Fibroblast of the aortic adventitia (primary cell): ENCODE measurements around the gene UIMC1. TPM values are rescaled to one million over a fixed set of nuclear protein-coding genes. Genes with fewer than 3 reads are reported as not detected.
A peak's percentile ranks its signal among the peaks of the same experiment; 100 is the strongest.
"Not testable (repeated sequence)": the region's sequence is repeated elsewhere in the genome, so short reads cannot be mapped to it uniquely, and the experiment has no call there.

ENCODE experiments used
- DNase-seq: peaks from one replicate; pipeline ENCODE4 v3.0.0-alpha.2; 2010; ENCODE audit warnings: low read depth
- H3K4me3 ChIP-seq: 2 replicates; pipeline ENCODE4 v1.5.1; 2011; ENCODE audit warnings: low read depth, mild to moderate bottlenecking, control low read depth, low read length, moderate library complexity
- total RNA-seq: library from RNA; depleted of rRNA; stranded (reverse); fragments of >200 nt; gene quantifications from 2 replicates; pipeline ENCODE4 v1.2.3, GENCODE V29; 2012; ENCODE audit warnings: low replicate concordance
- TF ChIP-seq, protein P1 (sequence below): IDR thresholded peaks from 2 replicates; pipeline ENCODE4 v1.5.1; 2011; ENCODE audit warnings: mild to moderate bottlenecking, low read length, control low read depth, inconsistent platforms; ENCODE audit not compliant: insufficient read depth

Gene UIMC1
- total RNA-seq, 1 donor = 34.7 TPM

GRCh38 chr5:176986280-176986679, 20.3 kb downstream of the UIMC1 start:
- H3K4me3 ChIP-seq = no peak overlapping the region
- TF ChIP-seq, protein P1, sequence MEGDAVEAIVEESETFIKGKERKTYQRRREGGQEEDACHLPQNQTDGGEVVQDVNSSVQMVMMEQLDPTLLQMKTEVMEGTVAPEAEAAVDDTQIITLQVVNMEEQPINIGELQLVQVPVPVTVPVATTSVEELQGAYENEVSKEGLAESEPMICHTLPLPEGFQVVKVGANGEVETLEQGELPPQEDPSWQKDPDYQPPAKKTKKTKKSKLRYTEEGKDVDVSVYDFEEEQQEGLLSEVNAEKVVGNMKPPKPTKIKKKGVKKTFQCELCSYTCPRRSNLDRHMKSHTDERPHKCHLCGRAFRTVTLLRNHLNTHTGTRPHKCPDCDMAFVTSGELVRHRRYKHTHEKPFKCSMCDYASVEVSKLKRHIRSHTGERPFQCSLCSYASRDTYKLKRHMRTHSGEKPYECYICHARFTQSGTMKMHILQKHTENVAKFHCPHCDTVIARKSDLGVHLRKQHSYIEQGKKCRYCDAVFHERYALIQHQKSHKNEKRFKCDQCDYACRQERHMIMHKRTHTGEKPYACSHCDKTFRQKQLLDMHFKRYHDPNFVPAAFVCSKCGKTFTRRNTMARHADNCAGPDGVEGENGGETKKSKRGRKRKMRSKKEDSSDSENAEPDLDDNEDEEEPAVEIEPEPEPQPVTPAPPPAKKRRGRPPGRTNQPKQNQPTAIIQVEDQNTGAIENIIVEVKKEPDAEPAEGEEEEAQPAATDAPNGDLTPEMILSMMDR = no peak
- DNase-seq = no peak

DNA sequence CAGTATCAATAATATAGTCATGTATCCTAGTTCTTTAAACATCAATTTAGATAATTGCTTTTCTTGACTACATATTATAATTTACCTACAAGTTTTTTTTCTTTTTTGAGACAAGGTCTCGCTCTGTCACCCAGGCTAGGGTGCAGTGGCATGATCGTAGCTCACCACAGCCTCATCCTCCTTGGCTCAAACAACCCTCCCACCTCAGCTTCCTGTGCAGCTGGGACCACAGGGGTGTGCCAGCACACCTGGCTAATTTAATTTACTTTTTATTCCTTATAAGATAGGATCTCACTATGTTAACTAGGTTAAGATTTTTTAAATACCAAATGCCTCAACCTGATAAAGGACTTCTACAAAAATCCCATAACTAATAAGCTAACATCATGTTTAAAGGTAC, 21.1 kb downstream of the UIMC1 start:
- DNase-seq = no peak
- H3K4me3 ChIP-seq = no peak overlapping the region
- TF ChIP-seq, protein P1 = no peak

- not testable (repeated sequence) for H3K4me3 ChIP-seq, DNase-seq
Measured at GRCh38 chr5:176984176-176984575, 22.4 kb downstream of the UIMC1 start.

DNA sequence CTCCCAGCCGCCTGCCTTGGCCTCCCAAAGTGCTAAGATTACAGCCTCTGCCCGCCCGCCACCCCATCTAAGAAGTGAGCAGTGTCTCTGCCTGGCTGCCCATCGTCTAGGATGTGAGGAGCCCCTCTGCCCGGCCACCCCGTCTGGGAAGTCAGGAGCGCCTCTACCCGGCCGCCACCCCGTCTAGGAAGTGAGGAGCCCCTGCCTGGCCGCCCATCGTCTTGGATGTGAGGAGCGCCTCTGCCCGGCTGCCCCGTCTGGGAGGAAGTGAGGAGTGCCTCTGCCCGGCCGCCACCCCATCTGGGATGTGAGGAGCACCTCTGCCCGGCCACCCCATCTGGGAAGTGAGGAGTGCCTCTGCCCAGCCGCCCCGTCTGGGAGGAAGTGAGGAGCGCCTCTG, 23.0 kb downstream of the UIMC1 start:
- H3K4me3 ChIP-seq, DNase-seq: not testable (repeated sequence)

- DNase-seq, H3K4me3 ChIP-seq: not testable (repeated sequence)
Measured at GRCh38 chr5:176983112-176983511, 23.5 kb downstream of the UIMC1 start.

DNA sequence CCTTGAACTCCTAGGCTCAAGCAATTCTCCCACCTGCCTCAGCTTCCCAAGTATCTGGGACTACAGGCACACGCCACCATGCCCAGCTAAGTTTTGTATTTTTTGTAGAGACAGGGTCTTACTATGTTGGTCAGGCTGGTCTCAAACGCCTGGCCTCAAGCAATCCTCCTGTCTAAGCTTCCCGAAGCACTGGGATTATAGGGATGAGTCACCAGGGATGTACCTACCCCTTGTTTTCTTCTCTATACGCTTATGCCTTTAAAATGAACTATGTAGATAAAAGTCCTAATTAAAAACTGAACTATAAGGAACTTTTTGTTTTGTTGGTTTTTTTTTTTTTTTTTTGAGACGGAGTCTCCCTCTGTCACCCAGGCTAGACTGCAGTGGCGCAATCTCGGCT, 25.8 kb downstream of the UIMC1 start:
- no peak for DNase-seq
- TF ChIP-seq, protein P1 = no peak

DNA sequence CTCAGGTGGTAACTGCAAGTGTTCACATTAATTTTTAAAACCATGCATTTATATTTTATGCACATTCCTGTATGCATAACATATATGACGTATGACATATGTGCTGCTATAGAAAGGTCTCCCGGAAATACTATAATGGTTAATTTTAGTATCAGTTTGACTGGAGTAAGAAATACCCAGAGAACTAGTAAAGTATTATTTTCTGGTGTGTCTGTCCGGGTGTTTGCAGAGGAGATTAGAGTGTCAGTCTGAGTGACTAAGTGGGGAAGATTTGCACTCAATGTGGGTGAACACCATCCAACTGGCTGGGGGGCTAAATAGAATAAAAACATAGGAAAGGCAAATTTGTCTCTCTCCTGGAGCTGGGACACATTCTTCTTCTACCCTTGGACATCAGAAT, 26.9 kb downstream of the UIMC1 start:
- TF ChIP-seq, protein P1 = no peak
- no peak overlapping the region for H3K4me3 ChIP-seq
- no peak for DNase-seq

More for the DNA sequence above, 25.8 kb downstream of the UIMC1 start:
- no peak overlapping the region for H3K4me3 ChIP-seq

- TF ChIP-seq, protein P1 = no peak
Measured at GRCh38 chr5:176965633-176966032, 40.9 kb downstream of the UIMC1 start.

GRCh38 chr5:176959051-176959450, 47.5 kb downstream of the UIMC1 start:
- H3K4me3 ChIP-seq = no peak overlapping the region
- TF ChIP-seq, protein P1 = peak; percentile 32
- peak; percentile 38 for DNase-seq

More at GRCh38 chr5:176965633-176966032, 40.9 kb downstream of the UIMC1 start:
- DNase-seq = no peak
- no peak overlapping the region for H3K4me3 ChIP-seq
